Neural cell (in vitro differentiated cells): ENCODE measurements around the gene MSI2. TPM values are rescaled to one million over a fixed set of nuclear protein-coding genes. Genes with fewer than 3 reads are reported as not detected.

Experiments
- H2AFZ ChIP-seq: fragments of 200-600, 300-800 bp; sonication (generic), shearing (Covaris generic); 2 replicates; pipeline ENCODE4 v1.6.0; 2014; ENCODE audit warnings: low read depth, mild to moderate bottlenecking, antibody characterized with exemption, low read length, moderate library complexity
- H3F3A ChIP-seq: fragments of 200-600 bp; shearing (Covaris generic); 2 replicates; pipeline ENCODE4 v1.6.1; 2016; ENCODE audit warnings: mild to moderate bottlenecking, moderate library complexity, mixed read lengths, antibody characterized with exemption, low read length; ENCODE audit not compliant: insufficient read depth, poor library complexity, severe bottlenecking
- H3K27ac ChIP-seq: fragments of 200-600, 300-800 bp; sonication (generic), shearing (Covaris generic); 2 replicates; pipeline ENCODE4 v1.5.1; 2014; ENCODE audit warnings: mild to moderate bottlenecking, low read length, moderate library complexity
- H3K27me3 ChIP-seq: fragments of 300-800, 200-600 bp; sonication (generic), shearing (Covaris generic); 2 replicates; pipeline ENCODE4 v1.6.0; 2014; ENCODE audit warnings: mild to moderate bottlenecking, low read depth, low read length, moderate library complexity; ENCODE audit not compliant: insufficient read depth
- H3K36me3 ChIP-seq: fragments of 300-800, 200-600 bp; sonication (generic), shearing (Covaris generic); 2 replicates; pipeline ENCODE4 v1.5.1; 2014; ENCODE audit warnings: mild to moderate bottlenecking, antibody characterized with exemption, low read length, moderate library complexity; ENCODE audit not compliant: insufficient read depth
- H3K4me2 ChIP-seq: fragments of 300-800, 200-600 bp; sonication (generic), shearing (Covaris generic); 2 replicates; pipeline ENCODE4 v1.6.0; 2014; ENCODE audit warnings: mild to moderate bottlenecking, low read length
- H3K4me3 ChIP-seq: fragments of 300-800, 200-600 bp; sonication (generic), shearing (Covaris generic); 2 replicates; pipeline ENCODE4 v1.5.1; 2014; ENCODE audit warnings: mild to moderate bottlenecking, low read length, moderate library complexity
- H3K79me2 ChIP-seq: fragments of 200-600 bp; shearing (Covaris generic); replicated peaks from 2 replicates; pipeline ENCODE4 v1.6.0; 2014; ENCODE audit warnings: mild to moderate bottlenecking, low read length, moderate library complexity; ENCODE audit not compliant: insufficient read depth
- H3K9ac ChIP-seq: fragments of 300-800, 200-600 bp; sonication (generic), shearing (Covaris generic); 2 replicates; pipeline ENCODE4 v1.6.1; 2016; ENCODE audit warnings: mild to moderate bottlenecking, low read length, mixed read lengths
- H3K9me2 ChIP-seq: fragments of 200-600 bp; shearing (Covaris generic); 2 replicates; pipeline ENCODE4 v1.6.1; 2016; ENCODE audit warnings: mild to moderate bottlenecking, low read length, mixed read lengths; ENCODE audit not compliant: insufficient read depth
- H3K9me3 ChIP-seq: fragments of 200-600, 300-800 bp; sonication (generic), shearing (Covaris generic); 2 replicates; pipeline ENCODE4 v1.6.1; 2016; ENCODE audit warnings: mild to moderate bottlenecking, mixed run types, low read length, moderate library complexity, mixed read lengths
- H4K20me1 ChIP-seq: fragments of 200-600 bp; shearing (Covaris generic); 2 replicates; pipeline ENCODE4 v1.6.1; 2016; ENCODE audit warnings: mild to moderate bottlenecking, mixed run types; ENCODE audit not compliant: insufficient read depth
- CTCF ChIP-seq: fragments of 450-650 bp; IDR thresholded peaks from 2 replicates; pipeline ENCODE4 v1.5.1; 2014; ENCODE audit warnings: antibody characterized with exemption, mild to moderate bottlenecking, moderate library complexity; ENCODE audit not compliant: poor library complexity, severe bottlenecking
- EP300 ChIP-seq: fragments of 450-650 bp; conservative IDR thresholded peaks from 2 replicates; pipeline ENCODE4 v1.6.1; 2014; ENCODE audit warnings: antibody characterized with exemption, mild to moderate bottlenecking, moderate library complexity; ENCODE audit not compliant: poor library complexity, severe bottlenecking
- EZH2 ChIP-seq: fragments of 200-600, 300-800 bp; shearing (Covaris generic), sonication (generic); IDR thresholded peaks from 2 replicates; pipeline ENCODE4 v1.6.1; 2014; ENCODE audit warnings: antibody characterized with exemption, low read length, borderline replicate concordance, mild to moderate bottlenecking; ENCODE audit not compliant: insufficient read depth, poor library complexity, severe bottlenecking
- MXI1 ChIP-seq: fragments of 450-650 bp; conservative IDR thresholded peaks from 2 replicates; pipeline ENCODE4 v1.6.1; 2014; ENCODE audit warnings: antibody characterized with exemption, mild to moderate bottlenecking; ENCODE audit not compliant: poor library complexity, severe bottlenecking
- POLR2AphosphoS5 ChIP-seq: IDR thresholded peaks from 2 replicates; pipeline ENCODE4 v1.6.1; 2012
- RAD21 ChIP-seq: fragments of 450-650 bp; conservative IDR thresholded peaks from 2 replicates; pipeline ENCODE4 v1.6.1; 2014; ENCODE audit warnings: antibody characterized with exemption, mild to moderate bottlenecking, moderate library complexity
- REST ChIP-seq: IDR thresholded peaks from 2 replicates; pipeline ENCODE4 v1.6.1; 2012; ENCODE audit warnings: borderline replicate concordance
- SMC3 ChIP-seq: fragments of 450-650 bp; conservative IDR thresholded peaks from 2 replicates; pipeline ENCODE4 v1.6.1; 2014; ENCODE audit warnings: antibody characterized with exemption, mild to moderate bottlenecking, moderate library complexity; ENCODE audit not compliant: poor library complexity
- TAF1 ChIP-seq: IDR thresholded peaks from 2 replicates; pipeline ENCODE4 v1.6.1; 2012; ENCODE audit warnings: low read depth
- polyA plus RNA-seq: library from polyadenylated mRNA; depleted of rRNA; stranded (reverse); fragments of >200 nt; gene quantifications from 2 replicates; pipeline ENCODE4 v1.2.3, GENCODE V29; 2014

Gene MSI2
- polyA plus RNA-seq, 1 donor from 2014 or later = 61.4 TPM

GRCh38 chr17:57207396-57207795 is 48.9 kb upstream of the MSI2 start:
- H3K79me2 ChIP-seq = no peaks in the 10 kb centered on the region
- no peaks in the 10 kb centered on the region for H4K20me1 ChIP-seq
- H3F3A ChIP-seq = no peaks in the 10 kb centered on the region
- H2AFZ ChIP-seq = no peak overlapping the region
- no peak overlapping the region for H3K4me2 ChIP-seq
- H3K36me3 ChIP-seq = no peaks in the 10 kb centered on the region
- no peak overlapping the region for H3K4me3 ChIP-seq
- no peaks in the 10 kb centered on the region for H3K9me3 ChIP-seq
- no peaks in the 10 kb centered on the region for H3K9me2 ChIP-seq
- no peaks in the 10 kb centered on the region for H3K27me3 ChIP-seq
- H3K27ac ChIP-seq = no peak overlapping the region
- TF ChIP-seq REST (no peak), TAF1 (no peak), SMC3 (no peak), MXI1 (no peak), EP300 (no peak), POLR2AphosphoS5 (no peak), EZH2 (no peak), CTCF (no peak), RAD21 (no peak)
- H3K9ac ChIP-seq = no peak overlapping the region

GRCh38 chr17:57210224-57210553 is 46.1 kb upstream of the MSI2 start:
- no peaks in the 10 kb centered on the region for H4K20me1 ChIP-seq
- H3K36me3 ChIP-seq = no peaks in the 10 kb centered on the region
- H3K79me2 ChIP-seq = no peaks in the 10 kb centered on the region
- no peak overlapping the region for H3K4me3 ChIP-seq
- H3K9me3 ChIP-seq = no peaks in the 10 kb centered on the region
- no peaks in the 10 kb centered on the region for H3F3A ChIP-seq
- no peaks in the 10 kb centered on the region for H3K27me3 ChIP-seq
- H2AFZ ChIP-seq = no peak overlapping the region
- no peak overlapping the region for H3K9ac ChIP-seq
- H3K9me2 ChIP-seq = no peaks in the 10 kb centered on the region
- no peak overlapping the region for H3K4me2 ChIP-seq
- TF ChIP-seq SMC3 (no peak), EP300 (no peak), POLR2AphosphoS5 (no peak), MXI1 (no peak), TAF1 (no peak)
- no peak overlapping the region for H3K27ac ChIP-seq

GRCh38 chr17:57210972-57211411 is 45.3 kb upstream of the MSI2 start:
- no peaks in the 10 kb centered on the region for H3F3A ChIP-seq
- H3K4me2 ChIP-seq = no peak overlapping the region
- no peaks in the 10 kb centered on the region for H3K9me2 ChIP-seq
- no peak overlapping the region for H3K27ac ChIP-seq
- H3K9me3 ChIP-seq = no peaks in the 10 kb centered on the region
- TF ChIP-seq RAD21 = no peak
- TF ChIP-seq EP300 = no peak
- no peak for TF ChIP-seq TAF1
- TF ChIP-seq MXI1 = no peak
- TF ChIP-seq CTCF = no peak
- no peak for TF ChIP-seq REST
- TF ChIP-seq SMC3 = no peak
- TF ChIP-seq EZH2 = no peak
- TF ChIP-seq POLR2AphosphoS5 = no peak
- no peaks in the 10 kb centered on the region for H3K79me2 ChIP-seq
- H3K27me3 ChIP-seq = no peaks in the 10 kb centered on the region
- H2AFZ ChIP-seq = no peak overlapping the region
- H3K36me3 ChIP-seq = no peaks in the 10 kb centered on the region
- no peaks in the 10 kb centered on the region for H4K20me1 ChIP-seq
- H3K9ac ChIP-seq = no peak overlapping the region
- no peak overlapping the region for H3K4me3 ChIP-seq
